Duodenal mucosa (tissue), 2 donors: Measurements from ENCODE around the gene RHOG.

Experiments used
- H3K27ac ChIP-seq: one replicate; pipeline ENCODE4 v1.7.0; 2013; ENCODE audit warnings: low read depth, low read length
- H3K27me3 ChIP-seq, 2 donors: one replicate each; pipeline ENCODE4 v1.7.0; 2013; ENCODE audit warnings: low read length in 2 of 2, control low read depth in 1 of 2; ENCODE audit not compliant: insufficient read depth in 2 of 2, control insufficient read depth in 1 of 2
- H3K36me3 ChIP-seq, 2 donors: one replicate each; pipeline ENCODE4 v1.7.0; 2013; ENCODE audit warnings: low read length in 2 of 2, control low read depth in 1 of 2; ENCODE audit not compliant: insufficient read depth in 2 of 2, control insufficient read depth in 1 of 2
- H3K4me1 ChIP-seq, 2 donors: one replicate each; pipeline ENCODE4 v1.7.0; 2013; ENCODE audit warnings: low read length in 2 of 2, control low read depth in 1 of 2; ENCODE audit not compliant: insufficient read depth in 2 of 2, control insufficient read depth in 1 of 2
- H3K4me3 ChIP-seq, 2 donors: one replicate each; pipeline ENCODE4 v1.7.0; 2013; ENCODE audit warnings: low read length in 2 of 2, low read depth in 1 of 2
- H3K9ac ChIP-seq, 2 donors: one replicate each; pipeline ENCODE4 v1.7.0; 2013; ENCODE audit warnings: low read length in 2 of 2, low read depth in 1 of 2
- H3K9me3 ChIP-seq, 2 donors: one replicate each; pipeline ENCODE4 v1.7.0; 2013; ENCODE audit warnings: low read length in 2 of 2, control low read depth in 1 of 2; ENCODE audit not compliant: control insufficient read depth in 1 of 2

The RHOG gene

DNA sequence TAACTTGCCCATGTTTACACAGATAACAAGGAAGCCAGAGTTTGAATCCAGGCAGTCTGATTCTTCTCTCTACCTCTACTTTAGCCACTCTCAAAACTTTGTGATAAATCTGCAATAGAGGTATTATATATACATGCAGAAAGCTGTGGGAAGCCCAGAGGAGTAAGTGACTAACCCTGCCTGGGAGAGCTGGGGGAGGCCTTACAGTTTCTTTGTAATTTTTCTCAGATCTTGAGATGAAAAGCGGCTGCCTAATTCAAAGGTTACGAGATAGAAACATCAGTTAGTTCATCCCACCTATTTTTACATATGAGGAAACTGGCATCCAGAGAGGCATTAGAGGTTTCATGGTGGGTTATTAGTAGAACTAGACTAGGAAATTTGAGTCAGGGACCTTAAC is 19.6 kb upstream of the RHOG start:
- Histone ChIP-seq H3K36me3 (no peaks in the 10 kb centered on the region), H3K27me3 (no peaks in the 10 kb centered on the region), H3K4me3 (no peak overlapping the region), H3K4me1 (peaks cover 49 to 60% of the 10 kb centered on the region in 2 donors), H3K9me3 (no peaks in the 10 kb centered on the region), H3K9ac (no peak overlapping the region), H3K27ac (no peak overlapping the region)

DNA sequence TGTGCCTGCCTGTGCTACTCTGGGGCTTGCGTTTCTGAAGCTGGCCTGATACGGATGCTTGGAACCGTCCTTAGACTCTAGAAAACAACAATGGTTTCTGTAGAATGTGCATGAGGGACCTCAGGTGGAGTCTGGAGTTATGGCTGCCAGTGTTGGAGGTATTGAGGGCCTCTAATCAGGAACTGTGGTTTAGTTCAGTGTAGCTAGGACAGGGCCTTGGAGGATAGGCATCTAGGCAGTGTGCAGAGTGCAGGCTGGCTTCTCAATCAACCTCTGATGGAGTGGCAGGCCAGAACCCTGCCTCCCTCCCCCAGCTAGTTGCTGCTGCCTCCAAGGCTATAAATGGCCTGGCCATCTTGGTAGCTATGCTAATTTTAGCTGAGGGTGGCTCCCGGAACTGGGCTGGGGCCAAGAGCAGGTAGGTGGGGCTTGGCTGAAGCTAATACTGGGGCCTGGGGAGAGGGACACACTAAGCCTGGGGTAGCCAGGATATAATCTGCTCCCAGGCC is 18.7 kb upstream of the RHOG start:
- Histone ChIP-seq H3K9me3 (no peaks in the 10 kb centered on the region), H3K4me1 (peaks cover 52 to 54% of the 10 kb centered on the region in 2 donors), H3K36me3 (no peaks in the 10 kb centered on the region), H3K9ac (no peak overlapping the region), H3K4me3 (peak overlapping the region; percentile 23 to 46), H3K27ac (no peak overlapping the region), H3K27me3 (no peaks in the 10 kb centered on the region)

DNA sequence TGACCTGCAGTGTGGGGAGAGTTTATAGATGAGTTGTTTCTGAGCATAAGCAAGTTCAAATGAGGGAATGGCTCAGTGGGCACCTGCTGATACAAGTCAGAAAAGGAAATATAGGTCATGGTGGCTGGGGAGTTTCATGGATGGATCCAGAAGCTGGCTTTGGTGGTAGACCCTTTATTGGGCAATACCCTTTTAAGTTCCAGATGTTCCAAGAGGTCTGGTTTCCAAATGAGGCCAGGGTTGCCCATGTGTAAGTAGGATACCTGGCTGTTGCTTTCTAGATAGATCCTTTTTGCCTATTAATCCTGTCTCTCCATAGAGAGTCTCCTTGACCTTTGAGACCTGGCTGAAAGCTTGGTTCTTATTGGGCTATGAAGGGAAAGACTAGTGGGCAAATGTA is 16.9 kb upstream of the RHOG start:
- Histone ChIP-seq H3K27ac (no peak overlapping the region), H3K9ac (peak overlapping the region in 1 of 2 donors; percentile 6), H3K4me1 (peaks cover 49 to 61% of the 10 kb centered on the region in 2 donors), H3K27me3 (no peaks in the 10 kb centered on the region), H3K36me3 (no peaks in the 10 kb centered on the region), H3K9me3 (no peaks in the 10 kb centered on the region), H3K4me3 (peak overlapping the region; percentile 18 to 84)

DNA sequence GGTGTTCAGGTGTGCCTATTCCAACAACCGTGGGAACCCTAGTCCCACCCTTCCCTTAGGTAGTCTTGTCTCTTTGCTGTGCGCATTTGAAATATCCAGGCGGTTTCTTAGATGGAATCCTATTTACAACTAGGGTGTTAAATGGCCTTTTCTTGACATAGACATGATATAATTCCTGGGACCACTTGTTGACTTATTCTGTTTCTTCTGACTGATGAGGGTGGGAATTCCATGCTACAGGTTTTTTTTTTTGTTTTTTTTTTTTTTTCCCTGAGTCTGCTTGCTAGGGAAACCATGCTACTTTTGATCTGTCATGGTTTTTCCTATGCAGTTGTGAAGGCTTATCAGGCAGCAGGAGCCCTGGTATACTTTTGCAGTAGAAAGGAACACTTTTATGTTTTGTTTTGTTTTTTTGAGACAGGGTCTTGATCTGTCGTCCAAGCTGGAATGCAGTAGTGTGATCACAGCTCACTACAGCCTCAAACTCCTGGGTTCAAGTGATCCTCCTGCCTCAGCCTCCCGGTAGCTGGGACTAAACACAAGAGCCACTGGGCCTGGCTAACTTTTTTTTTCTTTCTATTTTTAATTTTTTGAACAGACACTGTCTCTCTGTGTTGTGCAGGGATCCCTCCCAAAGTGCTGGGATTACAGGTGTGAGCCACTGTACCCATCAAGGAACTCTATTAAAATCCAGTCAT is 16.2 kb upstream of the RHOG start:
- Histone ChIP-seq H3K27me3 (no peaks in the 10 kb centered on the region), H3K36me3 (no peaks in the 10 kb centered on the region), H3K4me1 (peaks cover 49 to 61% of the 10 kb centered on the region in 2 donors), H3K4me3 (peak overlapping the region; percentile 84 to 88), H3K9ac (peak overlapping the region; percentile 76 to 83), H3K9me3 (no peaks in the 10 kb centered on the region), H3K27ac (no peak overlapping the region)

DNA sequence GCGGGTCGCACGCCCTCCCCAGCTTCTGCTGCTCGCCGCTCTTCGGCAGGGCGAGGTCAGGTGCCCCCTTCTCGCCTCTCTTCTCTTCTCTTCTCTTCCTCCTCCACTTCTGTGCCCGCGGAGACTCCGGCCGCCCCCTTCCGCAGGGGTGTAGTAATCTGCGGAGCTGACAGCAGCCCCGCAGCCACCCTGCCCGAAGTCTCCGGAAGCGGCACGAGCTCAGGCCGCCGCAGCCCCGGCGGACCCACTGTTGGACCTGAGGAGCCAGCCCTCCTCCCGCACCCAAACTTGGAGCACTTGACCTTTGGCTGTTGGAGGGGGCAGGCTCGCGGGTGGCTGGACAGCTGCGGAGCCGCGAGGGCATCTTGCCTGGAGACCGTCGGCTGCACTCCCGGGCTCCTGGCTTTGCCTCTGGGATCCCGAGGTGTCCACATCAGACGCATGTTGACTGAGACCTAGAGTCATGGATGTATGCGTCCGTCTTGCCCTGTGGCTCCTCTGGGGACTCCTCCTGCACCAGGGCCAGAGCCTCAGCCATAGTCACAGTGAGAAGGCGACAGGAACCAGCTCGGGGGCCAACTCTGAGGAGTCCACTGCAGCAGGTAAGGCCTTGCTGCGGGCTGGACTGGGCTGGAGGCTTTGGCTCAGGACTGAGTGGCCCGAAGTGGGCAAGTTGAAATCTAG is 15.2 kb upstream of the RHOG start:
- H3K36me3 ChIP-seq: no peaks in the 10 kb centered on the region
- H3K9ac ChIP-seq: peak overlapping the region; percentile 76 to 83
- no peaks in the 10 kb centered on the region for H3K9me3 ChIP-seq
- peak overlapping the region; percentile 47 for H3K27ac ChIP-seq
- peak overlapping the region; percentile 84 to 88 for H3K4me3 ChIP-seq
- H3K4me1 ChIP-seq: peaks cover 44 to 56% of the 10 kb centered on the region in 2 donors
- H3K27me3 ChIP-seq: no peaks in the 10 kb centered on the region

DNA sequence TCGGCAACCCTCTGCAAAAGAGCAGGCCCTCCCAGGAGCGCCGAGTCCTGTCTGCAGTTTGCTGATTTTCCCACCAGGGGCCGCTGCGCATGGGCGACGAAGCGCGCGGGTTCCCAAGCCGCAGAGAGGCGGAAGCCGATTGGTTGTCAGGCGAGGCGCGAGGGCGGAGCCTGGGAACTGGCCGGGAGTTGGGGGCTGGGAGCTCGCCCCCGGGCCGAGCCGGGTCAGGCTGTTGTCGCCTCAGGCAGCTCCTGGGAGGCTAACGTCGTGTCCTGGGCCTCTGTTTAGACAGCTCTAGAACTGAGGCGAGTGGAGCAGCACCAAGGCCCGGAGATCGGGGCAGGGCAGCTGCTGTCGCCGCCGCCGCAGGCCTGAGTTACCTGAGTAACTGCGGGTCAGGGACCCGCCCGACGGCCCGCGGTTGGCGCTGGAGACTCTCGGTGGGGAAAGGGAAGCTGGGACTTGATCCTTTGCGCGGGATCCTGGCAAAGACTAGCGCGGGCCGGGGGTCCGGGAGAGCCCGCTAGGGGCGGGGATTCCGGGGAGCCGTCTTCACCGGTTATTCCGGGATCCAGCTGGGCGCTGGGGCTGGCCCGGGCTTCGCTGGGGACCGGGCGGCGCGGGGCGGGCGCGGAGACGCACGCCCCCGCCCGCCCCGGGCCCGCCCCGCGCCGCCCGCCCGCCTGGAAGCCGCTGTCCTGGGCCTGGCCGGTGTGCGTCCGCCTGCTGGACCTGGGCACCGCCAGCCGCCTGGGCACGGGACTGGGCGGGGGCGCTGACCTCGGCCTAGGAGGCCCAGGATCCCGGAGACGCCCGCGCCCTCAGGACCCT is 14.4 kb upstream of the RHOG start, which contains the start of gene STIM1:
Gene STIM1, plus strand, starts transcription at position 688 of the 831 bp plus-strand sequence. CDS start 607 bp downstream, outside the sequence.
- no peaks in the 10 kb centered on the region for H3K27me3 ChIP-seq
- H3K27ac ChIP-seq: peak within 1 kb of the TSS; percentile 86
- no peaks in the 10 kb centered on the region for H3K9me3 ChIP-seq
- peak within 1 kb of the TSS; percentile 84 to 88 for H3K4me3 ChIP-seq
- H3K36me3 ChIP-seq: no peaks in the 10 kb centered on the region
- peaks cover 41 to 49% of the 10 kb centered on the region in 2 donors for H3K4me1 ChIP-seq
- peak within 1 kb of the TSS; percentile 82 to 93 for H3K9ac ChIP-seq

DNA sequence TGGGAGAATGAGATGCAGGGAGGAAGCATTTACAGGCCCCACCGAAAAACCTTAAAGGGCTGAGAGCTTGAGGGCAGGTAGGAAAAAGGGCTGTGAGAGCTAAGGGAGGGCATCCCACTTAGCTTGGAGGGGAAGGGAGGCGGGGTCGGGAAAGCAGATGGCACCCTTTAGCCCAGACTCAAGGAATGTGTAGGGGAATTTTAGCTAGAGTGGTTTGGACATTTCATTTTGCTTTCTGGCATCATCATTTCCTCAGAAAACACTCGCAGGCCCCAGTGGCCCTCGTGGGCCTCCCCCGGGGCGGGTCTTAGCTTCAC is 13.9 kb upstream of the RHOG start:
- peak overlapping the region; percentile 69 to 93 for H3K9ac ChIP-seq
- no peaks in the 10 kb centered on the region for H3K9me3 ChIP-seq
- peaks cover 40 to 45% of the 10 kb centered on the region in 2 donors for H3K4me1 ChIP-seq
- H3K36me3 ChIP-seq: no peaks in the 10 kb centered on the region
- H3K4me3 ChIP-seq: peak overlapping the region; percentile 55 to 79
- H3K27me3 ChIP-seq: no peaks in the 10 kb centered on the region
- H3K27ac ChIP-seq: no peak overlapping the region

DNA sequence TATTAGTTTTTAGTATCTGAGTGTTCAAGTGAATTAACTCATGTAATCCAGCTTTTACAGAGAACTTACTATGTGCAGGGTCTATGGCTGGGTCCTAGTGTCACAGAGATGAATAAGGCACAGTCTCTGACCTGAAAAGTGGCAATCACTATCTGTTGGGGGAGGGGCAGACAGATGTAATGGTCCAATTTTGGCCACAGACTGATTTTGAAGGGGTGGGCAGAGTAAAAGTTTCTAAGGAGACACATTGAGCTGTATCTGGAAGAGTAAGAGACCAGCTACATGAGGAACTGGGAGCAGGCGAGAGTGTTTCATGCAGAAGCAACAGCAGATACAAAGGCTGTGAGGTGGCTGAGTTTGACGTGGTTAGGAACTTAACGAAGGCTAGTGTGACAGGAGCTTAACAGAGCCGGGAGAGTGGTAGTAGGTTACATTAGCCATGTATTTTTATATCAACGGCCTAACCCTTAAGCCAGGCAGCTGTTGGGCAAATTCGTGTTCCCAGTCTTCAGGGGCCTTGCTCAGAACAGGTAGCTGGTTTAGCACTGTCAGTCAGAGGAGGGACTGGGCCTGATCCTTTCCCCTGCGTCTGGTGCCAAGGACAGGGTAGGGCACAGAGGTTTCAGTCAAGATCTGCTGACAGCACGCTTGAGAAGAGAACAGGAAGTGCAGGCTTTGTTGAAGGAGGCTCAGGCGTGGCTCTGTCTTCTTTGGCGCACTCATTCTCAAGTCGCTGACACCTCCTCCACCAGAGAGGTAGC is 13.3 kb upstream of the RHOG start:
- H3K27ac ChIP-seq: peak overlapping the region; percentile 28
- no peaks in the 10 kb centered on the region for H3K9me3 ChIP-seq
- peak overlapping the region; percentile 55 to 79 for H3K4me3 ChIP-seq
- peak overlapping the region; percentile 69 to 93 for H3K9ac ChIP-seq
- H3K36me3 ChIP-seq: no peaks in the 10 kb centered on the region
- no peaks in the 10 kb centered on the region for H3K27me3 ChIP-seq
- H3K4me1 ChIP-seq: peaks cover 35 to 40% of the 10 kb centered on the region in 2 donors

DNA sequence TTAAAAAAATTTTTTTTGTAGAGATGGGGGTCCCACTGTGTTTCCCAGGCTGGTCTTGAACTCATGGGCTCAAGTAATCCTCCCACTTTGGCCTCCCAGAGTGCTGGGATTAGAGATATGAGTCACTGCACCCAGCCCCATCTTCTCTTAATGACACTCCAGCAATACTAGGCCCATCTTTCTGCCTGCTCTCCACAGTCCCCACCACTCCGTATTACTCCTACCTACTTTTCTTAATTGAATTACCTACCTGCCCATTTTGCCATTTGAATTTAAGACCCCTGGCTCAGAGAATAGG is 12.7 kb upstream of the RHOG start:
- Histone ChIP-seq H3K4me3 (no peak overlapping the region), H3K9me3 (no peaks in the 10 kb centered on the region), H3K27me3 (no peaks in the 10 kb centered on the region), H3K36me3 (no peaks in the 10 kb centered on the region), H3K4me1 (peaks cover 30 to 35% of the 10 kb centered on the region in 2 donors), H3K27ac (no peak overlapping the region), H3K9ac (peak overlapping the region in 1 of 2 donors; percentile 93)
